ENCODE measurements around the gene ZNF546.
"Not testable (repeated sequence)": the region's sequence is repeated elsewhere in the genome, so short reads cannot be mapped to it uniquely, and the experiment has no call there.

DNA sequence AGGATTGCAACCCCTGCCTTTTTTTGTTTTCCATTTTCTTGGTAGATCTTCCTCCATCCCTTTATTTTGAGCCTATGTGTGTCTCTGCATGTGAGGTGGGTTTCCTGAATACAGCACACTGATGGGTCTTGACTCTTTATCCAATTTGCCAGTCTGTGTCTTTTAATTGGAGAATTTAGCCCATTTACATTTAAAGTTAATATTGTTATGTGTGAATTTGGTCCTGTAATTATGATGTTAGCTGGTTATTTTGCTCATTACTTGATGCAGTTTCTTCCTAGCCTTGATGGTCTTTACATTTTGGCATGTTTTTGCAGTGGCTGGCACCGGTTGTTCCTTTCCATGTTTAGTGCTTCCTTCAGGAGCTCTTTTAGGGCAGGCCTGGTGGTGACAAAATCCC is 44.9 kb downstream of the ZNF546 start:
- TF ChIP-seq POLR2A (IDR thresholded peaks at IDR 0.05) = not testable (repeated sequence)
- TF ChIP-seq, protein P1, sequence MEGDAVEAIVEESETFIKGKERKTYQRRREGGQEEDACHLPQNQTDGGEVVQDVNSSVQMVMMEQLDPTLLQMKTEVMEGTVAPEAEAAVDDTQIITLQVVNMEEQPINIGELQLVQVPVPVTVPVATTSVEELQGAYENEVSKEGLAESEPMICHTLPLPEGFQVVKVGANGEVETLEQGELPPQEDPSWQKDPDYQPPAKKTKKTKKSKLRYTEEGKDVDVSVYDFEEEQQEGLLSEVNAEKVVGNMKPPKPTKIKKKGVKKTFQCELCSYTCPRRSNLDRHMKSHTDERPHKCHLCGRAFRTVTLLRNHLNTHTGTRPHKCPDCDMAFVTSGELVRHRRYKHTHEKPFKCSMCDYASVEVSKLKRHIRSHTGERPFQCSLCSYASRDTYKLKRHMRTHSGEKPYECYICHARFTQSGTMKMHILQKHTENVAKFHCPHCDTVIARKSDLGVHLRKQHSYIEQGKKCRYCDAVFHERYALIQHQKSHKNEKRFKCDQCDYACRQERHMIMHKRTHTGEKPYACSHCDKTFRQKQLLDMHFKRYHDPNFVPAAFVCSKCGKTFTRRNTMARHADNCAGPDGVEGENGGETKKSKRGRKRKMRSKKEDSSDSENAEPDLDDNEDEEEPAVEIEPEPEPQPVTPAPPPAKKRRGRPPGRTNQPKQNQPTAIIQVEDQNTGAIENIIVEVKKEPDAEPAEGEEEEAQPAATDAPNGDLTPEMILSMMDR (IDR thresholded peaks at IDR 0.05) = not testable (repeated sequence)
